GM12878 (cell line): ENCODE results near the gene ATG10. TPM values are rescaled to one million over a fixed set of nuclear protein-coding genes. Genes with fewer than 3 reads are reported as not detected.

Experiments
- ATAC-seq: fragments of 200-7000 bp; cut with Tn5 transposase; 3 replicates; pipeline ENCODE4 v1.9.1; 2020; ENCODE audit warnings: mild to moderate bottlenecking, moderate library complexity
- BruUV-seq: library from RNA; stranded (reverse); fragments of 400-500 nt; replicated peaks from 2 replicates; lab custom pipeline; 2021; lab: Mats Ljungman, UMichigan
- CTCF ChIA-PET: fragments of 300-600 bp; sonication (Branson Sonifier 250); formaldehyde crosslinking; extraction: SDS; loops from one replicate; lab custom pipeline; 2021; ENCODE audit warnings: inconsistent platforms; lab: Yijun Ruan, JAX
- POLR2A ChIA-PET: fragments of 350-600 bp; formaldehyde crosslinking; extraction: SDS; loops from one replicate; lab custom pipeline; 2021; ENCODE audit warnings: inconsistent platforms; lab: Charles Lee
- RAD21 ChIA-PET: fragments of 300-600 bp; sonication (Branson Sonifier 250); formaldehyde crosslinking; loops from one replicate; lab custom pipeline; 2023; ENCODE audit warnings: antibody characterized with exemption; ENCODE audit not compliant: unreplicated experiment; lab: Charles Lee
- SMC1A ChIA-PET: fragments of 300-600 bp; sonication (Branson Sonifier 250); formaldehyde crosslinking; loops from one replicate; lab custom pipeline; 2023; ENCODE audit not compliant: unreplicated experiment, uncharacterized antibody; lab: Charles Lee
- DNase-seq: peaks from one replicate; pipeline ENCODE4 v3.0.0-alpha.2; 2011; ENCODE audit warnings: low read depth, low spot score
- FAIRE-seq: peaks from 3 replicates; lab custom pipeline; 2011; peaks lifted over from hg19 to GRCh38; lab: Jason Lieb, UNC
- H2AFZ ChIP-seq: 2 replicates; pipeline ENCODE4 v1.6.0; 2011; ENCODE audit warnings: low read depth, low read length, control low read depth; ENCODE audit not compliant: control insufficient read depth
- H3K27ac ChIP-seq: 2 replicates; pipeline ENCODE4 v1.5.1; 2011; ENCODE audit warnings: control low read depth; ENCODE audit not compliant: control insufficient read depth, insufficient read depth
- H3K27me3 ChIP-seq, 2 experiments: replicated peaks in 1 of 2; 2 replicates each; pipeline versions ENCODE4 v1.6.0 to v1.6.1; 2011; ENCODE audit warnings: low read length in 1 of 2; ENCODE audit not compliant: control insufficient read depth in 2 of 2, insufficient read depth in 2 of 2
- H3K36me3 ChIP-seq, 2 experiments: 2 replicates each; pipeline ENCODE4 v1.5.1; 2011; ENCODE audit warnings: low read length in 1 of 2; ENCODE audit not compliant: control insufficient read depth in 2 of 2, insufficient read depth in 2 of 2
- H3K4me1 ChIP-seq: 2 replicates; pipeline ENCODE4 v1.6.1; 2011; ENCODE audit warnings: mild to moderate bottlenecking, low read length, moderate library complexity, mixed read lengths; ENCODE audit not compliant: control insufficient read depth, insufficient read depth
- H3K4me2 ChIP-seq: 2 replicates; pipeline ENCODE4 v1.6.0; 2011; ENCODE audit warnings: control low read depth; ENCODE audit not compliant: control insufficient read depth, insufficient read depth
- H3K4me3 ChIP-seq: fragments of 200-600 bp; sonication (generic); 2 replicates; pipeline ENCODE4 v1.5.1; 2016
- H3K79me2 ChIP-seq: 2 replicates; pipeline ENCODE4 v1.6.0; 2011; ENCODE audit warnings: low read length; ENCODE audit not compliant: control insufficient read depth, insufficient read depth
- H3K9ac ChIP-seq: 2 replicates; pipeline ENCODE4 v1.8.0; 2011; ENCODE audit warnings: low read length, control low read depth, mixed read lengths; ENCODE audit not compliant: control insufficient read depth, insufficient read depth
- H3K9me3 ChIP-seq: replicated peaks from 3 replicates; pipeline ENCODE4 v1.5.1; 2011; ENCODE audit warnings: mild to moderate bottlenecking, low read length; ENCODE audit not compliant: control insufficient read depth, insufficient read depth
- H4K20me1 ChIP-seq: 2 replicates; pipeline ENCODE4 v1.6.0; 2011; ENCODE audit not compliant: control insufficient read depth, insufficient read depth
- BCL3 ChIP-seq: IDR thresholded peaks from 2 replicates; pipeline ENCODE4 v1.6.1; 2011; ENCODE audit warnings: borderline replicate concordance, low read depth, mild to moderate bottlenecking, moderate library complexity, low read length; ENCODE audit not compliant: insufficient read depth, poor library complexity, severe bottlenecking
- CHD1 ChIP-seq: IDR thresholded peaks from 2 replicates; pipeline ENCODE4 v1.6.1; 2012; ENCODE audit warnings: low read depth, low read length, improper control_type of control experiment
- KAT2A ChIP-seq: conservative IDR thresholded peaks from 2 replicates; pipeline ENCODE4 v1.6.1; 2011; ENCODE audit warnings: low read depth, low read length; ENCODE audit not compliant: control insufficient read depth
- KDM1A ChIP-seq: fragments of 200-600 bp; sonication (generic); IDR thresholded peaks from 2 replicates; pipeline ENCODE4 v1.6.1; 2016; ENCODE audit warnings: borderline replicate concordance
- KLF5 ChIP-seq: fragments of 450-650 bp; IDR thresholded peaks from 2 replicates; pipeline ENCODE4 v1.6.1; 2014; ENCODE audit warnings: mild to moderate bottlenecking; ENCODE audit not compliant: partially characterized antibody
- MLLT1 ChIP-seq: fragments of 450-650 bp; IDR thresholded peaks from 2 replicates; pipeline ENCODE4 v1.6.1; 2016; ENCODE audit warnings: mild to moderate bottlenecking
- MTA3 ChIP-seq: IDR thresholded peaks from 2 replicates; pipeline ENCODE4 v1.6.1; 2012; ENCODE audit warnings: low read length, inconsistent platforms, borderline replicate concordance
- MYC ChIP-seq: IDR thresholded peaks from 2 replicates; pipeline ENCODE4 v1.6.1; 2011; ENCODE audit warnings: mild to moderate bottlenecking, low read length, moderate library complexity, inconsistent platforms; ENCODE audit not compliant: insufficient read depth, insufficient replicate concordance, insufficient read length, severe bottlenecking
- NFYA ChIP-seq: IDR thresholded peaks from 2 replicates; pipeline ENCODE4 v1.6.1; 2011; ENCODE audit warnings: low read depth, mild to moderate bottlenecking, low read length, improper control_type of control experiment, borderline replicate concordance
- RB1 ChIP-seq: fragments of 450-650 bp; formaldehyde crosslinking; IDR thresholded peaks from 2 replicates; pipeline ENCODE4 v1.6.1; 2017; ENCODE audit warnings: mild to moderate bottlenecking, borderline replicate concordance
- RELB ChIP-seq: fragments of 450-650 bp; IDR thresholded peaks from 2 replicates; pipeline ENCODE4 v1.6.1; 2017; ENCODE audit warnings: low read depth, mild to moderate bottlenecking, moderate library complexity
- REST ChIP-seq: IDR thresholded peaks from 2 replicates; pipeline ENCODE4 v1.6.1; 2012; ENCODE audit warnings: mild to moderate bottlenecking, low read depth, low read length
- SIN3A ChIP-seq: IDR thresholded peaks from 2 replicates; pipeline ENCODE4 v1.6.1; 2012; ENCODE audit warnings: low read depth, low read length, improper control_type of control experiment
- SIX5 ChIP-seq: IDR thresholded peaks from 2 replicates; pipeline ENCODE4 v1.6.1; 2011; ENCODE audit warnings: mild to moderate bottlenecking, low read depth, low read length, moderate library complexity; ENCODE audit not compliant: severe bottlenecking
- TBL1XR1 ChIP-seq: IDR thresholded peaks from 2 replicates; pipeline ENCODE4 v1.6.1; 2012; ENCODE audit warnings: low read depth, low read length, improper control_type of control experiment
- YBX1 ChIP-seq: fragments of 450-650 bp; IDR thresholded peaks from 2 replicates; pipeline ENCODE4 v1.6.1; 2016; ENCODE audit warnings: antibody characterized with exemption
- WGBS: methylation state at CpG from one replicate; pipeline ENCODE4 v1.1.6; 2016; ENCODE audit warnings: low lambda C conversion rate; ENCODE audit not compliant: insufficient replicate concordance, insufficient coverage; ENCODE audit errors: missing lambda C conversion rate; 5-methylcytosine and 5-hydroxymethylcytosine counted together
- in situ Hi-C: fragments of 300-500 bp; cut with MboI; formaldehyde crosslinking; loops from 9 replicates; pipeline ENCODE4 v1.14.3; 2018; ENCODE audit warnings: mixed read lengths
- intact Hi-C: fragments of 100-400 bp; cut with micrococcal nuclease; formaldehyde crosslinking; loops from one replicate; pipeline ENCODE4 v1.14.2; 2022; ENCODE audit not compliant: unreplicated experiment
- polyA plus RNA-seq, 11 experiments: library from polyadenylated mRNA; depleted of rRNA in 4 of 11; unstranded in 6 of 11; stranded (reverse) in 5 of 11; fragments of >200 nt; fragmentation: Nextera tagmentation in 4 of 11; fragmentation: Illumina TruSeq in 1 of 11; extraction: Ambion mirVana in 4 of 11; extraction: Trizol in 1 of 11; gene quantifications; 1 replicate in 1 of 11; 2 replicates in 10 of 11; pipeline versions ENCODE4 v1.2.1 to v1.2.3, GENCODE V29; 2011 to 2016; ENCODE audit warnings: inconsistent platforms in 2 of 11, missing spikeins in 2 of 11, low read depth in 1 of 11
- total RNA-seq, 4 experiments: library from RNA; depleted of rRNA in 3 of 4; stranded (reverse); fragments of >200 nt in 3 of 4; fragmentation: Illumina TruSeq in 1 of 4; extraction: Trizol in 1 of 4; gene quantifications; 2 replicates each; pipeline versions ENCODE4 v1.2.1 to v1.2.3, GENCODE V29; 2013 to 2021

The ATG10 gene
- total and polyA plus RNA-seq, 10 of the 15 experiments (the other 5 are each of a cell fraction or from before 2014, with no cell fraction given), result 3.8 to 14.4 (median 6.5) TPM

GRCh38 chr5:82115858-82116257, 144.0 kb downstream of the ATG10 start (continued):
- TF ChIP-seq RELB, result no peak
- TF ChIP-seq, all 136 proteins: peak for 0

GRCh38 chr5:82119889-82120288, 148.1 kb downstream of the ATG10 start:
- Histone ChIP-seq H4K20me1 (no peaks in the 10 kb centered on the region), H3K9me3 (no peaks in the 10 kb centered on the region), H3K4me1 (no peaks in the 10 kb centered on the region), H3K36me3 (no peaks in the 10 kb centered on the region), H3K4me3 (no peak overlapping the region), H2AFZ (no peak overlapping the region), H3K27ac (no peak overlapping the region), H3K4me2 (no peak overlapping the region), H3K27me3 (no peaks in the 10 kb centered on the region), H3K9ac (no peak overlapping the region), H3K79me2 (no peaks in the 10 kb centered on the region)
- SMC1A ChIA-PET, result no interaction called here
- POLR2A ChIA-PET, result no interaction called here
- CTCF ChIA-PET, result no interaction called here
- RAD21 ChIA-PET, result interaction anchor here (0.7 kb wide), 1 partner anchor 12 kb away, joined by 3 read pairs; no protein-coding TSS in a partner anchor
- DNase-seq (no peak), FAIRE-seq (no peak), ATAC-seq (no peak)
- in situ Hi-C loops, result no loop called here
- no TSS peak for BruUV-seq
- WGBS, result 98% methylated on average over 4 of the region's 4 CpGs
- intact Hi-C loops, result no loop called here
- TF ChIP-seq MYC (no peak), BCL3 (no peak), KDM1A (no peak), RB1 (no peak), TBL1XR1 (no peak), KAT2A (no peak), MLLT1 (no peak), KLF5 (no peak), MTA3 (no peak), SIX5 (no peak), CHD1 (no peak), SIN3A (no peak), YBX1 (no peak), NFYA (no peak), REST (no peak)
